PC-9 (cell line): ENCODE measurements around the gene ATP10A.

ENCODE experiments used
- EZH2 ChIP-seq: fragments of 200-600 bp; sonication (generic); IDR thresholded peaks from 2 replicates; pipeline ENCODE4 v1.8.0; 2017; ENCODE audit warnings: antibody characterized with exemption, low read depth
- TF ChIP-seq, protein P1 (sequence below): fragments of 200-600 bp; sonication (generic); conservative IDR thresholded peaks from 2 replicates; pipeline ENCODE4 v1.6.1; 2017; ENCODE audit warnings: mixed run types, antibody characterized with exemption, mild to moderate bottlenecking, moderate library complexity

DNA sequence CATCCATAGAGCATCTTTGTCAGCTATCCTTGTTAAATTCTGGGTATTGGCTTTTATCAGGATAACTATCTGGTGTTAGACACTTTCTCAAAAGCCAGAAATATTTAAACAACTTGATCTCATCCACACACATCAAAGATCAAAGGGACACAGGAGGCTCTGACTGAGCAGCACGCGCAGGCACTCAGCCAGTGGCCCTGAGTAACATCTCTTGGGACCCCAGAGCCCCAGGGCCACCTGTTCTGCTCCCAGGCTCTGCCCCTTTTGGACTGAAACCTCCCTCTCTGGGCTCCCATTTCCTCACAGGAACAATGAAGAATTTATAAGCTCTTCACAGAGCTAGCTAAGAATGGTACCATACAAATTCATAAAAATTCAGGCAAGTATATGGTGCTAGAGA, 16.1 kb downstream of the ATP10A start:
- TF ChIP-seq, protein P1, sequence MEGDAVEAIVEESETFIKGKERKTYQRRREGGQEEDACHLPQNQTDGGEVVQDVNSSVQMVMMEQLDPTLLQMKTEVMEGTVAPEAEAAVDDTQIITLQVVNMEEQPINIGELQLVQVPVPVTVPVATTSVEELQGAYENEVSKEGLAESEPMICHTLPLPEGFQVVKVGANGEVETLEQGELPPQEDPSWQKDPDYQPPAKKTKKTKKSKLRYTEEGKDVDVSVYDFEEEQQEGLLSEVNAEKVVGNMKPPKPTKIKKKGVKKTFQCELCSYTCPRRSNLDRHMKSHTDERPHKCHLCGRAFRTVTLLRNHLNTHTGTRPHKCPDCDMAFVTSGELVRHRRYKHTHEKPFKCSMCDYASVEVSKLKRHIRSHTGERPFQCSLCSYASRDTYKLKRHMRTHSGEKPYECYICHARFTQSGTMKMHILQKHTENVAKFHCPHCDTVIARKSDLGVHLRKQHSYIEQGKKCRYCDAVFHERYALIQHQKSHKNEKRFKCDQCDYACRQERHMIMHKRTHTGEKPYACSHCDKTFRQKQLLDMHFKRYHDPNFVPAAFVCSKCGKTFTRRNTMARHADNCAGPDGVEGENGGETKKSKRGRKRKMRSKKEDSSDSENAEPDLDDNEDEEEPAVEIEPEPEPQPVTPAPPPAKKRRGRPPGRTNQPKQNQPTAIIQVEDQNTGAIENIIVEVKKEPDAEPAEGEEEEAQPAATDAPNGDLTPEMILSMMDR = no peak
- no peak for TF ChIP-seq EZH2
